ENCODE results near the gene ARHGAP18. TPM values are rescaled to one million over a fixed set of nuclear protein-coding genes. Genes with fewer than 3 reads are reported as not detected.

ARHGAP18 gene
- total and polyA plus RNA-seq, 2 of the 13 experiments (the other 11 are each of a cell fraction or from before 2014, with no cell fraction given), result 58.2 to 115 TPM

DNA sequence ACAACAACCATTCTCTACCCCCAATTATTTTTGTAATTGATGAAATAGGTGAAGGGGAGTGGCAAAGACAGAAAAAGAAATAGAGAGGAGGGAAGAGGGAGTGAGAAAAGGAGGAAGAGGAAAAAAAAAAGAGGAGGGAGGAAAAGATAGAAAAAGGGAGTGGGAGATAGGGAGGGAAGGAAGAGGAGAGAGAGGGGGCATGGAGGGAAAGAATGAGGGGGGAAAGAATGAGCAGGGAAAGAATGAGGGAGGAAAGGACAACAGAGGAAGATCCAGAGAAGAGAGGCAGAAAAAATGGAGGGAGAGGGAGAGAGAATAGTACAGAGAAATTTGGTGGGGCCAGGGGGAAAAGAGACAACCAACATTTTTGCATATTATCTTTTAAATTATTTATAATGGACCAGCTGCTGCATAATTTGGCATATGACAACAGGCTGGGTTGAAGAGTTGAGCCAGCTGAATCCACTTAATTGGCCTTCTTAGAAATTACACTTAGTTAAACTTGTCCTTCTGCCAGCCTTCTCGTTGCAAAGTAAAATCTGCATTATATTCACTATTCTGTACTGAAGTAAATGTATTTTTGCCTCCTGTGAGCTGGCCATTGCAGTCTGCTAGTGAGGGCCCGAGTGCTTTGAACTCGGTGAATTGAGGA is 101.0 kb downstream of the ARHGAP18 start:
- intact Hi-C loops (cut with micrococcal nuclease; ENCODE audit: unreplicated experiment), result no loop called here
- H3K27me3 ChIP-seq (ENCODE audit: control insufficient read depth in 1 of 2, insufficient read depth in 2 of 2, low read length in 2 of 2), result no peaks in the 10 kb centered on the region
- no TSS peak for BruUV-seq (replicated peaks)
- H3K4me3 ChIP-seq (replicated peaks in 1 of 3; ENCODE audit: insufficient read depth in 1 of 3, low read depth in 2 of 3, low read length in 3 of 3), result no peak overlapping the region
- no peaks in the 10 kb centered on the region for H3K4me1 ChIP-seq (ENCODE audit: insufficient read depth, low read length)
- DNase-seq (ENCODE audit: low spot score), result no peak
- no peak overlapping the region for H2AFZ ChIP-seq (ENCODE audit: low read length)
- H3K9me3 ChIP-seq (ENCODE audit: low read length), result no peaks in the 10 kb centered on the region
- POLR2A ChIA-PET, result no interaction called here
- no peak overlapping the region for H3K4me2 ChIP-seq (ENCODE audit: low read depth, low read length)
- H3K9ac ChIP-seq (ENCODE audit: insufficient read depth, low read depth, low read length), result no peak overlapping the region
- no peak overlapping the region for H3K27ac ChIP-seq (ENCODE audit: extremely low read length, insufficient read depth, low read length)
- H3K79me2 ChIP-seq (ENCODE audit: insufficient read depth, low read length), result no peaks in the 10 kb centered on the region
- ATAC-seq, result no peak
- no peak for FAIRE-seq
- 99% methylated on average over 3 of the region's 3 CpGs for WGBS (ENCODE audit: low lambda C conversion rate)
- in situ Hi-C loops (cut with HindIII; ENCODE audit: extremely low pct_ligation_motif_present, low pct_unique_long_range_greater_than_20kb), result no loop called here
- CTCF ChIA-PET (ENCODE audit: low intra/inter-chr PET ratio, low total read pairs), result no interaction called here
- H4K20me1 ChIP-seq (ENCODE audit: insufficient read depth, low read length), result no peaks in the 10 kb centered on the region
- peaks cover 23 to 88% of the 10 kb centered on the region in 2 experiments for H3K36me3 ChIP-seq (replicated peaks in 1 of 2; ENCODE audit: control insufficient read depth in 1 of 2, insufficient read depth in 2 of 2, low read length in 2 of 2)
- TF ChIP-seq ZNF619 (CRISPR knock-in tag; IDR thresholded peaks at IDR 0.05) (no peak), THAP11 (CRISPR knock-in tag; IDR thresholded peaks at IDR 0.05) (no peak), TOPORS (CRISPR knock-in tag; IDR thresholded peaks at IDR 0.05) (no peak), RFX3 (CRISPR knock-in tag; IDR thresholded peaks at IDR 0.05) (no peak), ZEB1 (IDR thresholded peaks at IDR 0.05; ENCODE audit: insufficient replicate concordance, low read depth) (no peak), ZNF510 (CRISPR knock-in tag; IDR thresholded peaks at IDR 0.05; ENCODE audit: low read depth) (no peak), KDM5A (IDR thresholded peaks at IDR 0.05; ENCODE audit: borderline replicate concordance, low read length) (no peak), FOXK2 (IDR thresholded peaks at IDR 0.05) (0 out of 2 replicates have a peak, but pooled peaks have one; percentile 50), ZNF816 (CRISPR knock-in tag; IDR thresholded peaks at IDR 0.05; ENCODE audit: borderline replicate concordance) (no peak), MYNN (CRISPR knock-in tag; IDR thresholded peaks at IDR 0.05; ENCODE audit: low read depth) (no peak), BRD4 (CRISPR knock-in tag; IDR thresholded peaks at IDR 0.05) (no peak), ZNF703 (CRISPR knock-in tag; IDR thresholded peaks at IDR 0.05; ENCODE audit: borderline replicate concordance) (no peak), CHD2 (IDR thresholded peaks at IDR 0.05; ENCODE audit: low read depth, low read length) (no peak), U2AF1 (optimal IDR thresholded peaks at IDR 0.05; ENCODE audit: low read depth, low read length) (no peak)
- TF ChIP-seq, protein P1, sequence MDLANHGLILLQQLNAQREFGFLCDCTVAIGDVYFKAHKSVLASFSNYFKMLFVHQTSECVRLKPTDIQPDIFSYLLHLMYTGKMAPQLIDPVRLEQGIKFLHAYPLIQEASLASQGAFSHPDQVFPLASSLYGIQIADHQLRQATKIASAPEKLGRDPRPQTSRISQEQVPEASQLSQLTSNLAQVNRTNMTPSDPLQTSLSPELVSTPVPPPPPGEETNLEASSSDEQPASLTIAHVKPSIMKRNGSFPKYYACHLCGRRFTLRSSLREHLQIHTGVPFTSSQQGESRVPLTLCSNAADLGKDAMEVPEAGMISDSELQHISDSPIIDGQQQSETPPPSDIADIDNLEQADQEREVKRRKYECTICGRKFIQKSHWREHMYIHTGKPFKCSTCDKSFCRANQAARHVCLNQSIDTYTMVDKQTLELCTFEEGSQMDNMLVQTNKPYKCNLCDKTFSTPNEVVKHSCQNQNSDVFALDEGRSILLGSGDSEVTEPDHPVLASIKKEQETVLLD (CRISPR knock-in tag; IDR thresholded peaks at IDR 0.05; ENCODE audit: low read depth), result no peak
- TF ChIP-seq, protein P2, sequence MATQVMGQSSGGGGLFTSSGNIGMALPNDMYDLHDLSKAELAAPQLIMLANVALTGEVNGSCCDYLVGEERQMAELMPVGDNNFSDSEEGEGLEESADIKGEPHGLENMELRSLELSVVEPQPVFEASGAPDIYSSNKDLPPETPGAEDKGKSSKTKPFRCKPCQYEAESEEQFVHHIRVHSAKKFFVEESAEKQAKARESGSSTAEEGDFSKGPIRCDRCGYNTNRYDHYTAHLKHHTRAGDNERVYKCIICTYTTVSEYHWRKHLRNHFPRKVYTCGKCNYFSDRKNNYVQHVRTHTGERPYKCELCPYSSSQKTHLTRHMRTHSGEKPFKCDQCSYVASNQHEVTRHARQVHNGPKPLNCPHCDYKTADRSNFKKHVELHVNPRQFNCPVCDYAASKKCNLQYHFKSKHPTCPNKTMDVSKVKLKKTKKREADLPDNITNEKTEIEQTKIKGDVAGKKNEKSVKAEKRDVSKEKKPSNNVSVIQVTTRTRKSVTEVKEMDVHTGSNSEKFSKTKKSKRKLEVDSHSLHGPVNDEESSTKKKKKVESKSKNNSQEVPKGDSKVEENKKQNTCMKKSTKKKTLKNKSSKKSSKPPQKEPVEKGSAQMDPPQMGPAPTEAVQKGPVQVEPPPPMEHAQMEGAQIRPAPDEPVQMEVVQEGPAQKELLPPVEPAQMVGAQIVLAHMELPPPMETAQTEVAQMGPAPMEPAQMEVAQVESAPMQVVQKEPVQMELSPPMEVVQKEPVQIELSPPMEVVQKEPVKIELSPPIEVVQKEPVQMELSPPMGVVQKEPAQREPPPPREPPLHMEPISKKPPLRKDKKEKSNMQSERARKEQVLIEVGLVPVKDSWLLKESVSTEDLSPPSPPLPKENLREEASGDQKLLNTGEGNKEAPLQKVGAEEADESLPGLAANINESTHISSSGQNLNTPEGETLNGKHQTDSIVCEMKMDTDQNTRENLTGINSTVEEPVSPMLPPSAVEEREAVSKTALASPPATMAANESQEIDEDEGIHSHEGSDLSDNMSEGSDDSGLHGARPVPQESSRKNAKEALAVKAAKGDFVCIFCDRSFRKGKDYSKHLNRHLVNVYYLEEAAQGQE (IDR thresholded peaks at IDR 0.05; ENCODE audit: borderline replicate concordance in 1 of 2, low read depth in 1 of 2, low read length in 2 of 2), result no peak
- TF ChIP-seq, protein P3, sequence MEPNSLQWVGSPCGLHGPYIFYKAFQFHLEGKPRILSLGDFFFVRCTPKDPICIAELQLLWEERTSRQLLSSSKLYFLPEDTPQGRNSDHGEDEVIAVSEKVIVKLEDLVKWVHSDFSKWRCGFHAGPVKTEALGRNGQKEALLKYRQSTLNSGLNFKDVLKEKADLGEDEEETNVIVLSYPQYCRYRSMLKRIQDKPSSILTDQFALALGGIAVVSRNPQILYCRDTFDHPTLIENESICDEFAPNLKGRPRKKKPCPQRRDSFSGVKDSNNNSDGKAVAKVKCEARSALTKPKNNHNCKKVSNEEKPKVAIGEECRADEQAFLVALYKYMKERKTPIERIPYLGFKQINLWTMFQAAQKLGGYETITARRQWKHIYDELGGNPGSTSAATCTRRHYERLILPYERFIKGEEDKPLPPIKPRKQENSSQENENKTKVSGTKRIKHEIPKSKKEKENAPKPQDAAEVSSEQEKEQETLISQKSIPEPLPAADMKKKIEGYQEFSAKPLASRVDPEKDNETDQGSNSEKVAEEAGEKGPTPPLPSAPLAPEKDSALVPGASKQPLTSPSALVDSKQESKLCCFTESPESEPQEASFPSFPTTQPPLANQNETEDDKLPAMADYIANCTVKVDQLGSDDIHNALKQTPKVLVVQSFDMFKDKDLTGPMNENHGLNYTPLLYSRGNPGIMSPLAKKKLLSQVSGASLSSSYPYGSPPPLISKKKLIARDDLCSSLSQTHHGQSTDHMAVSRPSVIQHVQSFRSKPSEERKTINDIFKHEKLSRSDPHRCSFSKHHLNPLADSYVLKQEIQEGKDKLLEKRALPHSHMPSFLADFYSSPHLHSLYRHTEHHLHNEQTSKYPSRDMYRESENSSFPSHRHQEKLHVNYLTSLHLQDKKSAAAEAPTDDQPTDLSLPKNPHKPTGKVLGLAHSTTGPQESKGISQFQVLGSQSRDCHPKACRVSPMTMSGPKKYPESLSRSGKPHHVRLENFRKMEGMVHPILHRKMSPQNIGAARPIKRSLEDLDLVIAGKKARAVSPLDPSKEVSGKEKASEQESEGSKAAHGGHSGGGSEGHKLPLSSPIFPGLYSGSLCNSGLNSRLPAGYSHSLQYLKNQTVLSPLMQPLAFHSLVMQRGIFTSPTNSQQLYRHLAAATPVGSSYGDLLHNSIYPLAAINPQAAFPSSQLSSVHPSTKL (CRISPR knock-in tag; IDR thresholded peaks at IDR 0.05), result no peak
